Sigmoid colon (tissue), 4 donors: ENCODE measurements around the gene TSPAN18.

Experiments used
- POLR2A ChIP-seq, 2 donors: fragments of 450-650 bp; IDR thresholded peaks; one replicate each; pipeline ENCODE4 v1.6.1; 2016; ENCODE audit warnings: antibody characterized with exemption in 2 of 2, mild to moderate bottlenecking in 2 of 2, moderate library complexity in 2 of 2
- POLR2AphosphoS5 ChIP-seq, 4 donors: sonication (generic); formaldehyde crosslinking; IDR thresholded peaks; one replicate each; pipeline ENCODE4 v1.6.1; 2017; ENCODE audit warnings: antibody characterized with exemption in 4 of 4
- TF ChIP-seq, protein P1 (sequence below), 4 experiments: fragments of 450-650 bp in 3 of 4; fragments of 200-600 bp in 1 of 4; IDR thresholded peaks; one replicate each; pipeline ENCODE4 v1.5.1; 2016 to 2019; ENCODE audit warnings: antibody characterized with exemption in 4 of 4, mild to moderate bottlenecking in 3 of 4, moderate library complexity in 2 of 4

DNA sequence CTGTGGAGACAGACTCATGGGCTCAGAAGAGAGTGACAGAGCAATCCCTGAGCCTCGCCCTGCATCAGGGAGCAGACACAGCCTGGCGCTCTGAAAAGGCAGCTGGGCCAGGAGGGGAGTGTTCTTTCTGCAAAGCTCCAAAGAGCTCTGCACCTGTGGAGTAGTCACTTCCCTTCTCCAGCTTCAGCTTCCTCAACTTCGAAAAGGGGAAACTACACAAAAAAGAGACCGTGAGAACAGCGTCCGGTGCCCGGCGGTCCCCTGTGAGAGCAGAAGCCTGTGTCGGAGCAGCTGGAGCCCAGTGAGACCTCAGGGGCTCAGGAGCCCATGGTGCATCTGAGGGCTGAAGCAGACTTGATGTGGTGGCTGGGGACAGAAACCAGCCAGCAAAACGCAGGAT lies 188.9 kb downstream of the TSPAN18 start:
- TF ChIP-seq, protein P1, sequence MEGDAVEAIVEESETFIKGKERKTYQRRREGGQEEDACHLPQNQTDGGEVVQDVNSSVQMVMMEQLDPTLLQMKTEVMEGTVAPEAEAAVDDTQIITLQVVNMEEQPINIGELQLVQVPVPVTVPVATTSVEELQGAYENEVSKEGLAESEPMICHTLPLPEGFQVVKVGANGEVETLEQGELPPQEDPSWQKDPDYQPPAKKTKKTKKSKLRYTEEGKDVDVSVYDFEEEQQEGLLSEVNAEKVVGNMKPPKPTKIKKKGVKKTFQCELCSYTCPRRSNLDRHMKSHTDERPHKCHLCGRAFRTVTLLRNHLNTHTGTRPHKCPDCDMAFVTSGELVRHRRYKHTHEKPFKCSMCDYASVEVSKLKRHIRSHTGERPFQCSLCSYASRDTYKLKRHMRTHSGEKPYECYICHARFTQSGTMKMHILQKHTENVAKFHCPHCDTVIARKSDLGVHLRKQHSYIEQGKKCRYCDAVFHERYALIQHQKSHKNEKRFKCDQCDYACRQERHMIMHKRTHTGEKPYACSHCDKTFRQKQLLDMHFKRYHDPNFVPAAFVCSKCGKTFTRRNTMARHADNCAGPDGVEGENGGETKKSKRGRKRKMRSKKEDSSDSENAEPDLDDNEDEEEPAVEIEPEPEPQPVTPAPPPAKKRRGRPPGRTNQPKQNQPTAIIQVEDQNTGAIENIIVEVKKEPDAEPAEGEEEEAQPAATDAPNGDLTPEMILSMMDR (IDR thresholded peaks at IDR 0.05), result no peak
- TF ChIP-seq POLR2AphosphoS5 (IDR thresholded peaks at IDR 0.05) (no peak), POLR2A (IDR thresholded peaks at IDR 0.05) (no peak)
